CD4-positive, alpha-beta T cell treated with Interleukin-2 at 100 ng/mL for 4 hours (primary cell): ENCODE measurements around the gene FOSB.

Experiments used
- DNase-seq: peaks from one replicate; pipeline ENCODE4 v3.0.0-alpha.2; 2020; ENCODE audit warnings: low spot score

FOSB gene

GRCh38 chr19:45468803-45469131 lies 971 bp downstream of the FOSB start:
- DNase-seq: no peak

GRCh38 chr19:45469132-45469944 lies 1.5 kb downstream of the FOSB start:
- DNase-seq: peak; percentile 95

GRCh38 chr19:45469945-45470761 lies 2.4 kb downstream of the FOSB start:
- DNase-seq: peak; percentile 38

- DNase-seq: no peak
Observed at GRCh38 chr19:45470762-45471081, 2.9 kb downstream of the FOSB start.

GRCh38 chr19:45471111-45471930 lies 3.5 kb downstream of the FOSB start:
- no peak for DNase-seq

- no peak for DNase-seq
Observed at GRCh38 chr19:45471931-45472562, 4.3 kb downstream of the FOSB start.

GRCh38 chr19:45472563-45473366 lies 5.0 kb downstream of the FOSB start:
- no peak for DNase-seq

- no peak for DNase-seq
Observed at GRCh38 chr19:45473367-45473681, 5.5 kb downstream of the FOSB start.

- no peak for DNase-seq
Observed at GRCh38 chr19:45473682-45474605, 6.1 kb downstream of the FOSB start.

GRCh38 chr19:45474606-45475521 lies 7.1 kb downstream of the FOSB start:
- no peak for DNase-seq

GRCh38 chr19:45475537-45476291 lies 7.9 kb downstream of the FOSB start:
- no peak for DNase-seq

- no peak for DNase-seq
Observed at GRCh38 chr19:45476304-45476703, 8.5 kb downstream of the FOSB start.

- no peak for DNase-seq
Observed at GRCh38 chr19:45477186-45477585, 9.4 kb downstream of the FOSB start.

- no peak for DNase-seq
Observed at GRCh38 chr19:45477713-45478453, 10.1 kb downstream of the FOSB start.

GRCh38 chr19:45478454-45479238 lies 10.8 kb downstream of the FOSB start:
- peak; percentile 95 for DNase-seq

GRCh38 chr19:45483033-45483432 lies 15.2 kb downstream of the FOSB start:
- DNase-seq: no peak
